Loucy (cell line): ENCODE data around the gene IGF2.

Experiments
- CTCF ChIP-seq: fragments of 200-600 bp; sonication (generic); conservative IDR thresholded peaks from 2 replicates; pipeline ENCODE4 v1.5.1; 2014; ENCODE audit warnings: mild to moderate bottlenecking, antibody characterized with exemption, low read length
- EZH2phosphoT487 ChIP-seq: fragments of 200-600 bp; IDR thresholded peaks from 2 replicates; pipeline ENCODE4 v1.6.1; 2018; ENCODE audit warnings: antibody characterized with exemption, mild to moderate bottlenecking, moderate library complexity, borderline replicate concordance

GRCh38 chr11:2140411-2141400 is 1.5 kb upstream of the IGF2 start:
- TF ChIP-seq CTCF, result no peak
- no peak for TF ChIP-seq EZH2phosphoT487
